MM.1S (cell line): ENCODE data around the gene TSPAN6.

Source experiments
- DNase-seq: peaks from one replicate; pipeline ENCODE4 v3.0.0-alpha.2; 2015
- H2AFZ ChIP-seq: fragments of 300-600 bp; sonication (generic); 2 replicates; pipeline ENCODE4 v1.6.0; 2016; ENCODE audit warnings: antibody characterized with exemption, low read length
- H3F3A ChIP-seq: fragments of 300-600 bp; sonication (generic); 2 replicates; pipeline ENCODE4 v1.6.1; 2016; ENCODE audit warnings: mild to moderate bottlenecking, antibody characterized with exemption, low read length, moderate library complexity, mixed read lengths; ENCODE audit not compliant: insufficient read depth
- H3K27ac ChIP-seq: fragments of 300-600 bp; sonication (generic); 2 replicates; pipeline ENCODE4 v1.5.1; 2016; ENCODE audit warnings: mild to moderate bottlenecking, low read length
- H3K27me3 ChIP-seq: fragments of 300-600 bp; sonication (generic); replicated peaks from 2 replicates; pipeline ENCODE4 v1.6.0; 2016; ENCODE audit warnings: low read length; ENCODE audit not compliant: insufficient read depth
- H3K36me3 ChIP-seq: fragments of 300-600 bp; sonication (generic); replicated peaks from 2 replicates; pipeline ENCODE4 v1.6.1; 2016; ENCODE audit warnings: mild to moderate bottlenecking, low read length, mixed read lengths; ENCODE audit not compliant: insufficient read depth
- H3K4me1 ChIP-seq: fragments of 300-600 bp; sonication (generic); 2 replicates; pipeline ENCODE4 v1.6.1; 2016; ENCODE audit warnings: low read length, mixed read lengths
- H3K4me2 ChIP-seq: fragments of 300-600 bp; sonication (generic); 2 replicates; pipeline ENCODE4 v1.6.0; 2016; ENCODE audit warnings: low read depth, low read length
- H3K4me3 ChIP-seq: fragments of 300-600 bp; sonication (generic); 2 replicates; pipeline ENCODE4 v1.5.1; 2016; ENCODE audit warnings: low read length, mixed read lengths
- H3K79me2 ChIP-seq: fragments of 300-600 bp; sonication (generic); 2 replicates; pipeline ENCODE4 v1.6.1; 2016; ENCODE audit warnings: mixed run types, low read length, mixed read lengths
- H3K9ac ChIP-seq: fragments of 300-600 bp; sonication (generic); 2 replicates; pipeline ENCODE4 v1.6.1; 2016; ENCODE audit warnings: low read length, mixed read lengths
- H3K9me2 ChIP-seq: fragments of 300-600 bp; sonication (generic); replicated peaks from 2 replicates; pipeline ENCODE4 v1.6.1; 2016; ENCODE audit warnings: mild to moderate bottlenecking, low read length, mixed read lengths; ENCODE audit not compliant: insufficient read depth
- H3K9me3 ChIP-seq: fragments of 300-600 bp; sonication (generic); replicated peaks from 2 replicates; pipeline ENCODE4 v1.6.1; 2016; ENCODE audit warnings: mild to moderate bottlenecking, low read length, mixed read lengths; ENCODE audit not compliant: insufficient read depth
- H4K20me1 ChIP-seq: fragments of 300-600 bp; sonication (generic); 2 replicates; pipeline ENCODE4 v1.6.1; 2016; ENCODE audit warnings: mild to moderate bottlenecking, low read length, moderate library complexity, mixed read lengths; ENCODE audit not compliant: insufficient read depth
- EZH2 ChIP-seq: fragments of 300-600 bp; sonication (generic); optimal IDR thresholded peaks from 2 replicates; pipeline ENCODE3; 2017; ENCODE audit warnings: low read depth, mild to moderate bottlenecking, antibody characterized with exemption, low read length, mixed read lengths
- EZH2phosphoT487 ChIP-seq: fragments of 300-600 bp; sonication (generic); IDR thresholded peaks from 2 replicates; pipeline ENCODE4 v1.6.1; 2018; ENCODE audit warnings: antibody characterized with exemption, low read length
- TF ChIP-seq, protein P1 (sequence below): fragments of 300-600 bp; sonication (generic); IDR thresholded peaks from 2 replicates; pipeline ENCODE4 v1.5.1; 2016; ENCODE audit warnings: antibody characterized with exemption, low read length, mixed read lengths

Gene TSPAN6

DNA sequence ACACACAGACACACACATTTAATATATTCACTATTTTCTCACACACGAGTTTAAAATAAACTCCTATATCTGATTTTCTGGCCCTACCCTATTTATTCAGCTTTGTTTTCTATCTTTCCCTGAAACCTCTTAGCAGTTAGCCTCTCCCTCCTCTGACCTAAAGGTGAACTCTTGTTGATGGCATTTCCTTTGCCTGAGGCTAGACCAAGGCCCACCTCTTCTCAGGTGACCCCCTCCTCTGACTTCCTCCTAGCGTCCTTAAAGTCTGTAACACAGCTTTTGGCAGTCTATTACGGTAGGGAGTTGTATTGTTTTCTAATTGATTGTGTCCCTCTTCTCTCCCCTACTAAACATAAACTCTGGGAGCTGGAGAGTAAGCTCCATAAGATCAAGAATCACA, 5.7 kb upstream of the TSPAN6 start:
- Histone ChIP-seq H3K9ac (no peak overlapping the region), H3F3A (no peaks in the 10 kb centered on the region), H3K4me2 (no peak overlapping the region), H2AFZ (no peak overlapping the region), H3K79me2 (no peaks in the 10 kb centered on the region), H3K36me3 (no peaks in the 10 kb centered on the region), H4K20me1 (no peaks in the 10 kb centered on the region), H3K27me3 (0 out of 2 replicates have a peak, but pooled peaks cover 5% of the 10 kb centered on the region), H3K4me1 (no peaks in the 10 kb centered on the region), H3K4me3 (no peak overlapping the region), H3K9me3 (no peaks in the 10 kb centered on the region), H3K27ac (no peak overlapping the region), H3K9me2 (no peaks in the 10 kb centered on the region)
- DNase-seq, result no peak
- TF ChIP-seq EZH2phosphoT487, result no peak
- TF ChIP-seq, protein P1, sequence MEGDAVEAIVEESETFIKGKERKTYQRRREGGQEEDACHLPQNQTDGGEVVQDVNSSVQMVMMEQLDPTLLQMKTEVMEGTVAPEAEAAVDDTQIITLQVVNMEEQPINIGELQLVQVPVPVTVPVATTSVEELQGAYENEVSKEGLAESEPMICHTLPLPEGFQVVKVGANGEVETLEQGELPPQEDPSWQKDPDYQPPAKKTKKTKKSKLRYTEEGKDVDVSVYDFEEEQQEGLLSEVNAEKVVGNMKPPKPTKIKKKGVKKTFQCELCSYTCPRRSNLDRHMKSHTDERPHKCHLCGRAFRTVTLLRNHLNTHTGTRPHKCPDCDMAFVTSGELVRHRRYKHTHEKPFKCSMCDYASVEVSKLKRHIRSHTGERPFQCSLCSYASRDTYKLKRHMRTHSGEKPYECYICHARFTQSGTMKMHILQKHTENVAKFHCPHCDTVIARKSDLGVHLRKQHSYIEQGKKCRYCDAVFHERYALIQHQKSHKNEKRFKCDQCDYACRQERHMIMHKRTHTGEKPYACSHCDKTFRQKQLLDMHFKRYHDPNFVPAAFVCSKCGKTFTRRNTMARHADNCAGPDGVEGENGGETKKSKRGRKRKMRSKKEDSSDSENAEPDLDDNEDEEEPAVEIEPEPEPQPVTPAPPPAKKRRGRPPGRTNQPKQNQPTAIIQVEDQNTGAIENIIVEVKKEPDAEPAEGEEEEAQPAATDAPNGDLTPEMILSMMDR, result no peak
- no peak for TF ChIP-seq EZH2

DNA sequence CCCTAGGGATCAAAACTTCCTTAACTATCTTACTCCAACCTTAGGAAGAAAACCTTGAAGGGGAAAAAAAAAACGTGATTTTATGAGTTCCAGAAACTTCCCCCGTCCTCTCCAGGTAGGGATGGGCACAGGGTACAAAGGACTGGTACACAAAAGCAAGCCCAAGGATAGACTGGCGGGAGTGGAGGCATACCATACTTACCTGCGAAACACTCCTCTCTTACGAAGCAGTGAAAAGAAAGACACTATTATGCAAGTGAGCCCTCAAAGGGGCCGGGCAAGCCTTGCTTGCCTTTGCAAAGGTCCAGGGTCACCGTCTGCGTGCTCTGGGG, 651 bp downstream of the TSPAN6 start:
- Histone ChIP-seq H4K20me1 (no peaks in the 10 kb centered on the region), H3K9me2 (no peaks in the 10 kb centered on the region), H3K27ac (no peak overlapping the region), H3K4me1 (no peaks in the 10 kb centered on the region), H3K27me3 (peaks cover 55% of the 10 kb centered on the region), H2AFZ (no peak overlapping the region), H3K4me3 (no peak overlapping the region), H3F3A (no peaks in the 10 kb centered on the region), H3K4me2 (no peak overlapping the region), H3K9me3 (no peaks in the 10 kb centered on the region), H3K79me2 (no peaks in the 10 kb centered on the region), H3K9ac (no peak overlapping the region), H3K36me3 (no peaks in the 10 kb centered on the region)
- DNase-seq, result no peak
- TF ChIP-seq EZH2phosphoT487, result no peak
- no peak for TF ChIP-seq EZH2
- TF ChIP-seq, protein P1, result no peak

DNA sequence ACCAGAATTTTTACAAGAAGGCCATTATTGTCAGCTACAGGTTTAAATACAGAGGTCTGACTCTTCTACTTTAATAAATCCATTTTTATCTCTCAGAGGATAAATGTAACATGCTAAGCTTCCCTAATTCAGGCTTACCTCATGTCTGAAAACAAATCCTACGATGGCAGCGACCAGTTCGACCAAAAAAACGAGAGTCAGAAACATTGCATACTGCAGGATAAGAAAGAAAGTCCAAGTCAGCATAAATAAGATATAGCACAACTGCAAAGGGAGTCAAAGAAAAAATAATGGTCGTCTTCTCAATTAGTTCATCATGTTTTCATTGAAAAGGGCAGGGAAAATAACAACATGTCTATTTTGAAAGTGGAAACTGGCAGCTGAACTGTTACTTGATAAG, 1.6 kb downstream of the TSPAN6 start:
- H3K4me3 ChIP-seq, result no peak overlapping the region
- H3K9ac ChIP-seq, result no peak overlapping the region
- no peaks in the 10 kb centered on the region for H3K9me2 ChIP-seq
- no peaks in the 10 kb centered on the region for H3K4me1 ChIP-seq
- H3K9me3 ChIP-seq, result no peaks in the 10 kb centered on the region
- H3F3A ChIP-seq, result no peaks in the 10 kb centered on the region
- no peaks in the 10 kb centered on the region for H3K79me2 ChIP-seq
- no peak overlapping the region for H3K27ac ChIP-seq
- peaks cover 64% of the 10 kb centered on the region for H3K27me3 ChIP-seq
- TF ChIP-seq EZH2phosphoT487 (no peak), EZH2 (no peak)
- TF ChIP-seq, protein P1, result no peak
- no peak for DNase-seq
- H3K36me3 ChIP-seq, result no peaks in the 10 kb centered on the region
- H3K4me2 ChIP-seq, result no peak overlapping the region
- H4K20me1 ChIP-seq, result no peaks in the 10 kb centered on the region
- no peak overlapping the region for H2AFZ ChIP-seq
